Measurements from ENCODE around the gene TSPO.

- no peak for TF ChIP-seq CTCF (conservative IDR thresholded peaks at IDR 0.05)
- no peak for TF ChIP-seq EZH2 (IDR thresholded peaks at IDR 0.05; ENCODE audit: low read depth)
These were observed 17.3 kb downstream of the TSPO start for GRCh38 chr22:43168471-43169309.

All from PC-9 (cell line).